HG02943 (cell line): ENCODE results near the gene CASP3.
"Not testable (repeated sequence)": the region's sequence is repeated elsewhere in the genome, so short reads cannot be mapped to it uniquely, and the experiment has no call there.

Experiments
- ATAC-seq: cut with Tn5 transposase; IDR thresholded peaks from one replicate; pipeline ENCODE4 v1.9.1; 2021; ENCODE audit warnings: mild to moderate bottlenecking, low read depth, moderate library complexity; ENCODE audit not compliant: unreplicated experiment

CASP3 gene

DNA sequence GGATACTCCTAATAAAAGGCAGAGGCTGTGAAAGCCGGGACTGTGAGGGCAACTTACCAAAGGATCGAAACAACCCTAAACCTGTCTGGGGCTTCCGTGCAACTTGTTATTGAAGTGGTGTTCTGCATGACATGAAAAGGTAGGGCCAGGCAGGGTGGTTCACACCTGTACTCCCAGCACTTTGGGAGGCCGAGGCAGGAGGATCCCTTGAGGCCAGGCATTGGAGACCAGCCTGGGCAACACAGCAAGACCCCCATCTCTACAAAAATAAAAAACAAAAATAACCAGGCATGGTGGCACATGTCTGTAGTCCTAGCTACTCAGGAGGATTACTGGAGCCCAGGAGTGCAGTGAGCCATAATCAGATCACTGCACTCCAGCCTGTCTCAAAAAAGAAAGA is 12.3 kb downstream of the CASP3 start:
- ATAC-seq, result no peak

DNA sequence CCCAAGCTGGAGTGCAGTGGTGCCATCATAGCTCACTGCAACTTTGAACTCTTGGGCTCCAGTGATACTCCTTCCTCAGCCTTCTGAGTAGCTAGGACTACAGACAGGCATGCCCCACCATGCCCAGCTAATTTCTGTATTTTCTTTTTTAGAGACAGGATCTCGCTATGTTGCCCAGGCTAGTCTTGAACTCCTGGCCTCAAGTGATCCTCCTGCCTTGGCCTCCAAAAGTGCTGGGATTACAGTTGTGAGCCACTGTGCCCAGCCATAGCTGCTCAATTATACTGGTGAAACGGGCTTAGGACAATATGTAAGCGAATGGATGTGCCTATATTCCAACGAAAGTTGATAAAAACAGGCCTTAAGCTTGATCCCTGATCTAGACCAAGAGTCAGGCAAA is 13.1 kb downstream of the CASP3 start:
- ATAC-seq, result no peak

DNA sequence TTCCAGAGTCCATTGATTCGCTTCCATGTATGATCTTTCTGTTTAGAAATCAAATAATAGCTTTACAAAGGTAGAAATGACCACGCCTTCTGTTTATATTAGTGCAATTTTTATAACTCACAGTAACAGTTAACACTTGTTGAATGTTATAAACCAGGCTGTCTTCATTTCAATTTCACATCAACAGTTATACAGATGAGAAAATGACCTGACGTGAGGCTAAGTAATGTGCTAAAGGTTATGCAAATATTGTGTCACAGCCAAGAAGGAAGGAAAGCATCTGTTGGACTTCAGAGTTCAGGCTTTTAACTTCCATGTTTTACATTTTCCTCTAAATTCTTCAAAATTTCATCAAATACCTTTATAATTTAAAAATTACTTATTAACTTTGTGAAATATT is 13.9 kb downstream of the CASP3 start:
- no peak for ATAC-seq

DNA sequence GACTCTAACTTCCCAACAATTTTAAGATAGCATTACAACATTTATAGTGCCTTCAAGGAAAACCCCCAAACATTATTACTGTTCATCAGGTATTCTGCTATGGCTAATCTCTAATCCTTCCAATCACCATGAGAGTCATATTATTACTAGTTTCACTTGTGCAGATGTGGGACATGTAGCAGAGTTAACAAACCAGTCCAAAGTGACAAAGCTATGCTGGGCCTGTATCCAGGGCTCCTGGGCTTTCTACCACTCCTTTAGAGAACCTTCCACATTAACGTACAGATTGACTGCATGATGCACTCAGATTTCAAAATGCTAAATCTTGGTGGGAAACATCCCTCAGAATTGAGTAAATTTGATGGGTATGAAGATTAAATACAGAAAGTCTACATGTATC is 16.4 kb downstream of the CASP3 start:
- no peak for ATAC-seq

DNA sequence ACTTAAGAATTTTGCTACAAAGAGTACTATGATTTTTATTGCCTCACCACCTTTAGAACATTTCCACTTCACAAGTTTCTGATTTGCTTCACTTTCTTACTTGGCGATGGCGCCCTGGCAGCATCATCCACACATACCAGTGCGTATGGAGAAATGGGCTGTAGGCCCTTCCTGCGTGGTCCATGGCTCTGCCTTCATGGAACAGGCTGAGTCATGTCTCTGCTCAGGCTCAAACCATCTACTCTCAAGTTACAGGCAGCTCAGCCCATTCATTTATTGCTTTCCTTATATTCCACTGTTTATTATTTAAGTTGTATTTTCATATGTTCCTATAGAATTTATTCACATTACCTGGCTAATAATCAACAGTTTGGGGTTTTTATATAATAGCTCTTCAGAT is 21.1 kb downstream of the CASP3 start:
- ATAC-seq, result no peak

DNA sequence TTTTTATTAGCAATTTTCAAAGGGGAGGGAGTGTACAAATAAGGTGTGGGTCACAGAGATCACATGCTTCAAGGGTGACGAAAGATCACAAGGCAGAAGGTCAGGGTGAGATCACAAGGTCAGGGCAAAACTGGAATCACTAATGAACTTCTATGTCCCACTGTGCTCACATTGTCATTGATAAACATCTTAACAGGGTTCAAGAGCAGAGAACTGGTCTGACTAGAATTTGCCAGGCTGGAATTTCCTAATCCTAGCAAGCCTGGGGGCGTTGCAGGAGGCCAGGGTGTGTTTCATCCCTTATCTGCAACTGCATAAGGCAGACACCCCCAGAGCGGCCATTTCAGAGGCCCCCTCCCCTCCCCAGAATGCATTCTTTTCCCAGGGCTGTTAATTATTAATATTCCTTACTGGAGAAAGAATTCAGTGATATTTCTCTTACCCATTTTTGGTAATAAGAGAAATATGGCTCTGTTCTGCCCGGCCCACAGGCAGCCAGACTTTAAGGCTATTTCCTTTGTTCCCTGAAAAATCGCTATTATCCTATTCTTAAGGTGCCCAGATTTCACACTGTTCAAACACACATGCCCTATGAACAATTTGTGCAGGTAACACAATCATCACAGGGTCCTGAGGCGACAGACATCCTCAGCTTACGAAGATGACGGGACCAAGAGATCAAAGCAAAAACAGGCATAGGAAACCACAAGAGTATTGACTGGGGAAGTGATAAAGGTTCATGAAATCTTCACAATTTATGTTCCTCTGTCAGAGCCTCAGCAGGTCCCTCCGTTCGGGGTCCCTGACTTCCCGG is 23.3 kb downstream of the CASP3 start:
- not testable (repeated sequence) for ATAC-seq

DNA sequence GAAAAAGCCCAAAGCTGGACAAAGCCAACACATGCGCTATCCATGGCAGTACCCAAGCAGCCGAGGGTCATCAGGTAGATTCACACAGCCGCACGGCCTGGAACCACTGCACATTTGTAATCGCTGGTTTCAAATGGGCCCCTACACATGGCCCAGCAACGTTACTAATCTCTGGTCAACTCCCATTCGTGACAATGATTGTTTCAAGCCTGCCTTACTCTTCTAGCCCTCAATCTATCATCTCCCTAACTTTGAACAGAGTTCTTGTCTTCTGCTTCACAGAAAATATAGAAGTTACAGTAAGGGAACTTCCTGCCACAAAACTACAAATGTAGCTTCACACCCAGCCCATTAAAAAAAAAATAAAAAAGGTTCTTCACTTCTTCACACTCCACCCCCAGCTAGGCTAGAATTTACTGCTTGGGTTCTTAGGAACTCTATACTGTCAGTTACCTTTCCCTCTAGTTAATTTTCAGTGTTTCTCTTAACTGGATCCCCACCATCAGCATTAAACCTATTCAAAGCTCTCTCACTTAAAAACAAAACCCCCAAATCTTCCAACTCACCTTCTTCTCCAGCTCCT is 24.2 kb downstream of the CASP3 start:
- no peak for ATAC-seq

DNA sequence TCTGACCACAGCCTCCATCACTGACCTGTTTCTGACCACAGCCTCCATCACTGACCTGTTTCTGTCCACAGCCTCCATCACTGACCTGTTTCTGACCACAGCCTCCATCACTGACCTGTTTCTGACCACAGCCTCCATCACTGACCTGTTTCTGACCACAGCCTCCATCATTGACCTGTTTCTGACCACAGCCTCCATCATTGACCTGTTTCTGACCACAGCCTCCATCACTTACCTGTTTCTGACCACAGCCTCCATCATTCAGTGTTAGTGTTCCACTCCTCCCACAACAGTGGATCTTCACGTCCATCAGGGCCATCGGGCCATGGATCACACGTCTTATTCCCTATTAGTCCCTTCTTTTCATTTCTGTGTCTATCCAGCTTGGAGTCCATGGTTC is 24.7 kb downstream of the CASP3 start:
- not testable (repeated sequence) for ATAC-seq

DNA sequence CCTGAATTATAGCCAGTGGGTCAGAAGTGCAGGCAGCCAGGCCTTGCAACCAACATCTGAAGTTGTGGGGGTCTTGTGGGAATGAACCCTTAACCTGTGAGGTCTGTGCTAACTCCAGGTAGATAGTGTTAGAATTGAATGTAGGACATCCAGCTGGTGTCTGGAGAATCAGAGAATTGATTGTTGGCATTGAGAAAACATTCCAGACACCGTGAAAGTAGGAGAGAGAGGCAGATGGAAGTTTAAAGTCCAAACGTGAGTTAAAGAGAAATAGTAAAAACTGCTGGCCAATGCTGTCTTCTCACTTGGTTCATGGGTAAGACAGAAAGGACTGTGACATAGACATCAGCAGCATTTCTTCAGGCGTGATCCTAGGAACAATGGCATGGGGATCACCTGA is 27.7 kb downstream of the CASP3 start:
- ATAC-seq, result no peak

DNA sequence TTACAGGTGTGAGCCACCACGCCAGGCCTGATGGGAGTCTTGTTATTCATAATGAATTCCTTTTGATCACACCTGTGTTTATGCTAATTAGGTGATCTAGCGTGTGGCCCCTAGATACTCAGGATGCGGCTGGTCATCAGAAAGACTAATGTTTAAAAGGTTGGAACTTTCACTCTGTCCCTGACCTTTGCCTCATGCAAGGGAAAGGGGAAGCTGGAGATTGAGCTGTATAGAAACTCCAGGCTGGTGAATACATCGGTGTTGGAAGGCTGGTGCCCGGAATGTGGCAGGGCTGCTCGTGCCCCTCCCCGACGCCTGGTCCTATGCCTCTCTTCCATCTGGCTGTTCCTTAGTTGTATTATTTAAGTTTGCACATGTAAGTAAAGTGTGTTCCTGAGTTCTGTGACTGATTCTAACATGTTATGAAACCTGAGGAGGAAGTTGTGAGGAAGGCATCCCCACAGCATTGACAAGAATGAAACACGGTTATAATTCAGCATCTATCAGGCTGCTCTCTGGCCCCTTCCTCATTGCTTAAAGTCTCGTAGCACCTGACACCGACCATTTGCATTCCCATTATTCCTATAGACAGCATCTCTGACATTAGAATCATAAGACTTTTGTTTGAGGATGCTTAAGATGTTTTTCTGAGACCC is 28.9 kb downstream of the CASP3 start:
- ATAC-seq, result no peak

DNA sequence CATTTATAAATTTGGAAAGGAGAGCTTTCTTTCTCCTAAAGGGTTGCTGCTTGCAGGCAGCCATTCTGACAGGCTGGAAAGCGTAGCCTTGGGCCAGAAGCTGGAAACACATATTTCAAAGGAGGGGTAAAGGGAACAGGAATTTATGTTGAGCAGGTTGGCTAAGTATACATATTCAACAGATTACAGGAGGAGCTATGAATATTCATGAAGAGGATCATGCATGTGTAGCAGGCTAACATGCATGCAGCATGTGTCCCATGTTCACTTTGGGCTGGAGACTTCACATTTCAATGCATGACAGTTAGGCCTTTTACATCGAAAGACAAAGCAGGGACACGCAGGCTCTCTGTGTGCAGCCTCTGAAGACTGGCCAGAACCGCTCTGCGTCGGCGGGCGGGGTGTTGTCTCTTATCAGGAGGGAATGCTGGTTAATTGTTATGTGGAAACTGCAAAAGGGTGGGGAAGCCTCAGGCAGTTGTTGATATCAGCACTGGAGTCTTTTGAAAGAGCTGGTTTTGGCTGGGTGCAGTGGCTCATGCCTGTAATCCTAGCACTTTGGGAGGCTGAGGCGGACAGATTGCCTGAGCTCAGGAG is 31.5 kb downstream of the CASP3 start:
- ATAC-seq, result no peak

DNA sequence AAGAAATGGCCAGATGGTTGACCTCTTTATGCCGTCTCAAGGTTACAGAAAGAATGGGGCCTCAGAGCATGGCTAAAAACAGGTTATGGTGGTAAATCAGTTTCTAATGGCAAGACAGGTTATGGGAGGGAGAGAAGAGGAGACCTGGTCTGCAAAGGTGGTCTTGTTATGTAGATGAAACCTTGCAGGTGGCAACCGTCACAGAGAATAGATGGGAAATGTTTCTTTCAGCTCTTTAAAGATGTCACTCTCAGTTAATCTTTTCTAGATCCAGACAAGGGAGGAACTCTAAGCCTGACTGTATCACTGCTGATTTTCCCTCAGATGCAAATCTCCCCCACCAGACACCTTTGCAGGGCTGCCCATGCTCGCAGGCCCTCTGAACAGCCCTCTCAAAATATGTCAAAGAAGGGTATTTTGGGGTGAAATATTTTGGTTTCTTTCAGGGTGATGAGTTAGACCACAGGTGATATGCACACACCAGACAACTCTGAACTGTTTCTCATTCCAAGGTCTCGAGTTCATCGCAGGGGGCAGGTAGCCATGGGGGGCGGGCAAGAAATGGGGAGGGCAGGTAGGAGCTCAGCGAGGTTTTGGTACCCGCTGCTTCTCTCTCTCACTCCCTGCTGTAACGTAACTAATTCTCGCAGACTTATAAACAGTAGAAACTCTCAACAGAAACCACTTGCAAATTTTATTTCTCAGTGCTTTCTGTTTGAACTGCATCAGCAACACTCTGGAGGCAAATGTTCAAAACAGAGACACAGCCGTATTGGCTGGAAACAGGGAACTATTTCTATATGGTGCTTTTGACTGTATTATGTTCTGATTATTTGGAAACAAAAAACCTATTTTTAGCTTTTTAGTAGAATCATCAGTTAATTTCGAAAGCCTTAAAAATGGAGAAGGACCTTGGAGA is 32.4 kb downstream of the CASP3 start:
- peak; percentile 80 for ATAC-seq

DNA sequence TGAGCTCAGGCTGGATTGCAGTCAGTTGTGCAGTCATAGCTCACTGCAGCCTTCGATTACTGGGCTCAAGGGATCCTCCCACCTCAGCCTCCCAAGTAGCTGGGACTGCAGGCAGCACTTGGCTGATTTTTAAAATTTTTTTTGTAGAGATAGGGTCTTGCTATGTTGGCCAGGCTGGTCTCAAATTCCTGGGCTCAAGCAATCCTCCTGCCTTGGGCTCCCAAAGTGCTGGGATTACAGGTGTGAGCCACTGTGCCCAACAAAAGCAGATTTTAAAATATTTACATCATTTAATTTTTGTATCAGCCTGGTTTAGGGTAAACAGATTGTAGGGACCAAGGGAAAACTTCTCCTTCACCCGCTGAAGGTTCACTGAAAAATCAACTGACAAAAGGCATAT is 33.1 kb downstream of the CASP3 start:
- not testable (repeated sequence) for ATAC-seq

DNA sequence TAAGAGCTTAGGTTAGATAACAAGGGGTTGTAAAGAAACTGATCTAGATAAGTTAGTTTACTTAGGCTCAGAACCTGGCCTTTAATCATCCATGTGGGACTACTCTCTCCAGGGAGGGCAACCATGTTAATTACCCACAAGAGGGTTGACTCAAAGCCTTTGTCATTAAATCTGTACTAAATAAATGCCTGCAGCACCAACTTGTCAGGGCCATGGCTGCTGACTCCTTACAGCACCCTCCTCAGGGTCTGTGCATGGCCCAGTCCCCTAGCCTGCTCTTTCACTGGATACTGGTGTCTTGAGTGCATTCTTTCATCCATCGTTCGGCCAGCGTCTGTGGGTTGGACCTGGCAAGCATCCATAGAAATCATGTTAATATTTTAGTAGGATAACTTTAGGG is 34.7 kb downstream of the CASP3 start:
- ATAC-seq, result no peak

DNA sequence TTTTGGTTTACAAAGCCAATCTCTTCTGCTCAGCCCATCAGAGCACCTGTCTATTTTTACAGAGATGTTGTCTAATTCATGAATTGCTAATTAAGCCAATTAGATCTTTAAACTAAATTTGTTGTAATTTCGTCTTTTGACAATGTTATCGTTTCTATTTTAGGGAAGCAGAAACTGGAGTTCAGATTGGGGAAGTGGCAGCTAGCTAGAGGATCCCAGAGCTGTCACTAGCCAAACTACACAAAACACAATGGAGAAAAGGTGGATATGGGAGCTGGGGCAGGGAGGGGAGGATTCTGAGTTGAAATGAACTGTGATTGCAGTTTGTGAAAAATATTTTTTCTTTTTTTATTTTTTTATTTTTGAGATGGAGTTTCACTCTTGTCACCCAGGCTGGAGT is 35.8 kb downstream of the CASP3 start:
- ATAC-seq, result no peak

DNA sequence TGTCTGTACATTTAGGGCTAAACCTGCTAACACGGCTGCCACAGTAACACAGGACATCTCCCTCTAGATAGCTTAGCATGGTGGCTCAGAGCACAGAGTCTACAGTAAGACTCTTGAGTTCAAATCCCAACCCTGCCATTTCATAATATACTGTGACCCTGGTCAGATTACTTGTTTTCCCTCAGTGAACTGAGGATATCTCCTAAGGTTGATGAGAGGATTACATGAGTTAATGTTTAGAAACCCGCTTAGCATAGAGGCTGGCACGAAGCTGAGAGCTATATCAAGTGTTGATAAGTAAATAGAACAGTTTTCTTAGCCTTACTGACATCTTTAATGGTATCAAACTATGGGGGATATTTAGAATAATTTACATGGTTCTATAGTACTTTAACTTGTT is 37.2 kb downstream of the CASP3 start:
- ATAC-seq, result no peak

DNA sequence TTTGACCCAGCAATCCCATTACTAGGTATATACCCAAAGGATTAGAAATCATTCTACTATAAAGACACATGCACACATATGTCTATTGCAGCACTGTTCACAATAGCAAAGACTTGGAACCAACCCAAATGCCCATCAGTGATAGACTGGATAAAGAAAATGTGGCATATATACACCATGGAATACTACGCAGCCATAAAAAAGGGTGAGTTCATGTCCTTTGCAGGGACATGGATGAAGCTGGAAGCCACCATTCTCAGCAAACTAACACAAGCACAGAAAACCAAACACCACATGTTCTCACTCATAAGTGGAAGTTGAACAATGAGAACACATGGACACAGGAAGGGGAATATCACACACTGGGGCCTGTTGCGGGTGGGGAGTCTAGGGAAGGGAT is 41.8 kb downstream of the CASP3 start:
- ATAC-seq, result not testable (repeated sequence)

DNA sequence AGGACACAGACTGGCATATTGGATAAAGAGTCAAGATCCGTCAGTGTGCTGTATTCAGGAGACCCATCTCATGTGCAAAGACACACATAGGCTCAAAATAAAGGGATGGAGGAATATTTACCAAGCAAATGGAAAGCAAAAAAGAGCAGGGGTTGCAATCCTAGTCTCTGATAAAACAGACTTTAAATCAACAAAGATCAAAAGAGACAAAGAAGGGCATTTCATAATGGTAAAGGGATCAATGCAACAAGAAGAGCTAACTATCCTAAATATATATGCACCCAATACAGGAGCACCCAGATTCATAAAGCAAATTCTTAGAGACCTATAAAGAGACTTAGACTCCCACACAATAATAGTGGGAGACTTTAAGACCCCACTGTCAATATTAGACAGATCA is 46.4 kb downstream of the CASP3 start:
- not testable (repeated sequence) for ATAC-seq

DNA sequence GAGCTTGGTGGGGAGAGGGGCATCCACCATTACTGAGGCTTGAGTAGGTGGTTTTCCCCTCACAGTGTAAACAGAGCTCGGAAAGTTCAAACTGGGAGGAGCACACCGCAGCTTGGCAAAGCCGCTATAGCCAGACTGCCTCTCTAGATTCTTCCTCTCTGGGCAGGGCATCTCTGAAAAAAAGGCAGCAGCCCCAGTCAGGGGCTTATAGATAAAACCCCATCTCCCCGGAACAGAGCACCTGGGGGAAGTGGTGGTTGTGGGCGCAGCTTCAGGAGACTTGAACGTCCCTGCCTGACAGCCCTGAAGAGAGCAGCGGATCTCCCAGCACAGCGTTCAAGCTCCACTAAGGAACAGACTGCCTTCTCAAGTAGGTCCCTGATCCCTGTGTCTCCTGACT is 48.3 kb downstream of the CASP3 start:
- ATAC-seq, result not testable (repeated sequence)

DNA sequence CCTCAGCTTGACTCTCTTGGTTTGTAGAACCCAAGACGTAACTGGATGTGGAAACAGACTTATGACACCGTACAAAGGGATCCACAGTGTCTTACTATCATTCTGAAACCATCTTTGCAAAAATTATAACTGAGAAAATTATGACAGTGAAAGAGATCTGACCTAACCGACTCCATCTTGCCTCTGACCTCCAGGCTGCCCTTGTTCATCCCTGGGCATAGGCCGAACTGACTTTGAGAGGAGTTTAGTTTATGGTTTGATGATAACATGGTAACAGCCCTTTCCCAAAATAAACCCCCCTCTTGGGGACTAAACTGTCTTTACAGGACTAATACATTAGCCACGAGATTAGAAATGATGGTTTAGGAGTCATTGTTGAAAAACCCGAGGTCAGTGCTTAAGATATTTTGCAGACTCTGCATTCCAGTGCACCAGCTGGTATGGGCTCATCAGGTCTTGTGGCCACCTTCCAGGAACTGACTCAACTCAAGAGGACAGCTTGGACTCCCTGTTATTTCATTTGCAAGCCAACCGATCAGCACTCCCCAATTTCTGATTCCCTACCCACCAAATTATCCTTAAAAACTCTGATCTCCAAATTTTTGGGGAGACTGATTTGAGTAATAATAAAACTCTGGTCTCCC is 49.6 kb downstream of the CASP3 start:
- no peak for ATAC-seq
